DND-41 (cell line): Measurements from ENCODE around the gene TTYH3.

Experiments
- CTCF ChIP-seq: IDR thresholded peaks from 2 replicates; pipeline ENCODE4 v1.5.1; 2012; ENCODE audit warnings: borderline replicate concordance, low read length, moderate library complexity, mild to moderate bottlenecking; ENCODE audit not compliant: poor library complexity, severe bottlenecking; ENCODE audit errors: extremely low read depth
- EZH2 ChIP-seq: IDR thresholded peaks from 3 replicates; pipeline ENCODE4 v1.6.1; 2012; ENCODE audit warnings: borderline replicate concordance, low read depth, mild to moderate bottlenecking, moderate library complexity, low read length, inconsistent platforms; ENCODE audit not compliant: severe bottlenecking

- TF ChIP-seq CTCF (no peak), EZH2 (no peak)
Measured at GRCh38 chr7:2611401-2611800, 20.4 kb upstream of the TTYH3 start.
